Measurements from ENCODE around the gene GCK.

DNA sequence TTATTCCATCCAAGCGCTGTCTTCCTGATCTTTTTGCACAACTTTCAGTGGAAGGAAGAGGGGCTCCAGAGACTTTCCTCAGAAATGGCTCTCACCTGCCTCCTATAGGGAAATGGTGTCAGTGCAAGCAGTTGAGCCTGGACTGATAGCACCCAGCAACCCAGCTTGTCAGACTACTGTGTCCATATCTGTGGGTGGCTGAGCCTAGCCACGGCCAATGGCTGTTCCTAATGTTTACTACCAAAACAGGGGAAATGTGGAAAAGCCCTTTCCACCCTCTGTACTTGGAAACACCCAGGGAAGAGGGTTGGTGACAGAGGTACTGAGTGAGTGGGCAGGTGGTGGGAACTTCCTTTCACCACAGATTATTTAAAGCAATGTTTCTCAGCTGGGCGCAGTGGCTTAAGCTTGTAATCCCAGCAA lies 7.2 kb upstream of the GCK start:
- TF ChIP-seq TAF1 (IDR thresholded peaks at IDR 0.05; ENCODE audit: borderline replicate concordance, insufficient read depth, low read length) = no peak
- TF ChIP-seq SIN3A (IDR thresholded peaks at IDR 0.05; ENCODE audit: borderline replicate concordance, insufficient read depth, low read length) = no peak
